Activated B cell treated with CpG ODN at 0.5 μM for 24 hours (primary cell): Measurements from ENCODE around the gene NDUFAF8. TPM values are rescaled to one million over a fixed set of nuclear protein-coding genes. Genes with fewer than 3 reads are reported as not detected.

Source experiments
- ATAC-seq: fragments of 200-7000 bp; cut with Tn5 transposase; one replicate; pipeline ENCODE4 v1.10.0; 2021; ENCODE audit warnings: low read depth, mild to moderate bottlenecking, moderate library complexity
- CTCF ChIA-PET: fragments of 350-600 bp; sonication (Branson Sonifier 250); formaldehyde crosslinking; loops from one replicate; lab custom pipeline; 2021; ENCODE audit warnings: antibody characterized with exemption; lab: Charles Lee
- POLR2A ChIA-PET: fragments of 350-600 bp; sonication (Branson Sonifier 250); formaldehyde crosslinking; loops from one replicate; lab custom pipeline; 2021; ENCODE audit warnings: antibody characterized with exemption; lab: Charles Lee
- DNase-seq: peaks from one replicate; pipeline ENCODE4 v3.0.0; 2022
- H3K27ac Mint-ChIP-seq: one replicate; pipeline ENCODE4 v1.8.0; 2020; ENCODE audit warnings: mixed read lengths
- H3K27me3 Mint-ChIP-seq: one replicate; pipeline ENCODE4 v1.8.0; 2021; ENCODE audit warnings: mixed read lengths
- H3K36me3 Mint-ChIP-seq: one replicate; pipeline ENCODE4 v1.8.0; 2021; ENCODE audit warnings: low read depth, mixed read lengths
- H3K4me1 Mint-ChIP-seq: one replicate; pipeline ENCODE4 v1.8.0; 2021; ENCODE audit warnings: mixed read lengths
- H3K4me3 Mint-ChIP-seq: one replicate; pipeline ENCODE4 v1.8.0; 2020; ENCODE audit warnings: mild to moderate bottlenecking, mixed read lengths
- H3K9me3 Mint-ChIP-seq: one replicate; pipeline ENCODE4 v1.8.0; 2020; ENCODE audit warnings: mixed read lengths
- intact Hi-C: fragments of 100-400 bp; cut with micrococcal nuclease; formaldehyde crosslinking; loops from one replicate; pipeline ENCODE4 v1.15.1; 2024
- total RNA-seq: library from RNA; stranded (reverse); gene quantifications from 2 replicates; pipeline ENCODE4 v1.2.3, GENCODE V29; 2022
- TF ChIP-seq, protein P1 (sequence below): fragments of 200-600 bp; IDR thresholded peaks from one replicate; pipeline ENCODE4 v1.8.0; 2022; ENCODE audit warnings: antibody characterized with exemption, mild to moderate bottlenecking

NDUFAF8 gene
- total RNA-seq, 1 donor from 2014 or later: 55.8 TPM

DNA sequence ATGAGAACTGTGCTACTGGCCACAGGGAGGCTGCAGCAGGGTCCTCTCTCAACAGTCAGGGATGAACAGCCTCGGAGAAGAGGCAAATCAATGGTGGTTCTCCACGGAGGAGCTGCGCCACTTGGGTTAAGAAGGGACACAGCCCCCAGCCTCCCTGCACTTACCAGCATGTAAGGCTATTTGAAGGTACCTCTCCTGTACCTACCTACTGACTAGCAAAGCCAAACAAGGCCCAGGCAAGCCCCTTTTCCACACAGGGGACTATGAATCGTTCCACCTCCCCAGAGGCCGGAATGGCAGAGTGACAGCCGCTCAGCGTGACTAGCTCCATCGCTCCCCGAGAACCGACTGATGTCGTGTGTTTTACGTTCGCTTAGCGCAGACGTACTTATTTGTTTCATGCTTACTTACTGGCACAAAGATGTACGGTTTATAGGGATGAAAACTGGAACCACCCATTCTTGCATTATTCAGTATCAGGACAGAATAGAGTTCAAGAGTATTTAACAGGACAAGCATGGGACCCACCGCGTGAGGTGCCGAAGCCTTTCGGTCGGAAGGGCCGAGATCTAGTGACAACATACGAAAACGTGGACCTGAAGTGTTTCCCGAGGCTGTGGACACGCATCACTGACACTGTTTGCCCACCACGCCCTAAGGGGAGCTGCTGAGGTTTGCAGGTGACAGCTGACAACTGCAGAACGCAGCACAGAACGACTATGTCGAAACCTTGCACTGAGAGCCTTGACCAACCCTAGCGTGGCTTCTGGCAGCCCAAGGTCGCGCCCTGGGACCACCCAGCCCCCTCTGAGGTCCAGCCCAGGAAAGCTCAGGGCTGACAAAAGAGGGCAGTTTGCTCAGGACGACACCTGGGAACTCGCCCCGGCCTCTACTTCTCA, 1.3 kb upstream of the NDUFAF8 start:
- ChIA-PET POLR2A (interaction anchor here (1.8 to 3.5 kb wide), 6 partner anchors 8 to 315 kb away, joined by 10 to 79 read pairs (median 16); partner anchors contain the start of genes ACTG1, CEP131, FAAP100 and SLC38A10), CTCF (interaction anchor here (1.5 kb wide), 1 partner anchor 9 kb away, joined by 4 read pairs; no protein-coding TSS in a partner anchor)
- TF ChIP-seq, protein P1, sequence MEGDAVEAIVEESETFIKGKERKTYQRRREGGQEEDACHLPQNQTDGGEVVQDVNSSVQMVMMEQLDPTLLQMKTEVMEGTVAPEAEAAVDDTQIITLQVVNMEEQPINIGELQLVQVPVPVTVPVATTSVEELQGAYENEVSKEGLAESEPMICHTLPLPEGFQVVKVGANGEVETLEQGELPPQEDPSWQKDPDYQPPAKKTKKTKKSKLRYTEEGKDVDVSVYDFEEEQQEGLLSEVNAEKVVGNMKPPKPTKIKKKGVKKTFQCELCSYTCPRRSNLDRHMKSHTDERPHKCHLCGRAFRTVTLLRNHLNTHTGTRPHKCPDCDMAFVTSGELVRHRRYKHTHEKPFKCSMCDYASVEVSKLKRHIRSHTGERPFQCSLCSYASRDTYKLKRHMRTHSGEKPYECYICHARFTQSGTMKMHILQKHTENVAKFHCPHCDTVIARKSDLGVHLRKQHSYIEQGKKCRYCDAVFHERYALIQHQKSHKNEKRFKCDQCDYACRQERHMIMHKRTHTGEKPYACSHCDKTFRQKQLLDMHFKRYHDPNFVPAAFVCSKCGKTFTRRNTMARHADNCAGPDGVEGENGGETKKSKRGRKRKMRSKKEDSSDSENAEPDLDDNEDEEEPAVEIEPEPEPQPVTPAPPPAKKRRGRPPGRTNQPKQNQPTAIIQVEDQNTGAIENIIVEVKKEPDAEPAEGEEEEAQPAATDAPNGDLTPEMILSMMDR: no peak
- no peaks in the 10 kb centered on the region for H3K27me3 Mint-ChIP-seq
- ATAC-seq (no peak), DNase-seq (no peak)
- intact Hi-C loops: loop anchor here (2.0 to 5.0 kb wide), 2 partner anchors 203 to 976 kb away; partner anchors contain the start of genes BAIAP2 and RNF213
- H3K4me3 Mint-ChIP-seq: peak overlapping the region; percentile 87
- H3K4me1 Mint-ChIP-seq: peaks cover 47% of the 10 kb centered on the region
- H3K9me3 Mint-ChIP-seq: no peaks in the 10 kb centered on the region
- H3K27ac Mint-ChIP-seq: no peak overlapping the region
- H3K36me3 Mint-ChIP-seq: peaks cover 28% of the 10 kb centered on the region

DNA sequence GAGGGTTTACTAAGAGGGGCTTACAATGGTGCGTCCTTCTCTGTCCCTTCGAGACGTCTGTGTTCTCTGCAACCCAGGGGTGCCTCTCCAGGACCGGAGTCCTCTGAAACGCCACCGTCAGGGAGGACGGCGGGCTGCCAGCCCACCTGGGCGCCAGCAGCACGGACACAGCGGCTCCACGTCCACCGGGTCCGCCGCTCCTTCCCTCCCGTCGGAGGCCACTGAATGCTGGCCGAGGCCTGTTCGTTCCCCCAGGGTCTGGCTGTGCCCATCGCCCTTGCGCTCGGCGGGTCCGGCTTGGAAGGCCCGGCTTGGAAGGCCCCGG, 666 bp upstream of the NDUFAF8 start:
- ChIA-PET POLR2A (interaction anchor here (0.6 to 3.5 kb wide), 18 partner anchors 9 to 784 kb away, joined by 3 to 79 read pairs (median 6); partner anchors contain the start of genes ACTG1, ARL16, CEP131 and FAAP100), CTCF (interaction anchor here (0.7 to 1.1 kb wide), 3 partner anchors 10 to 46 kb away, joined by 3 to 4 read pairs (median 3); partner anchors contain the start of gene CEP131)
- Mint-ChIP-seq H3K27ac (no peak overlapping the region), H3K9me3 (no peaks in the 10 kb centered on the region), H3K4me1 (peaks cover 47% of the 10 kb centered on the region), H3K27me3 (no peaks in the 10 kb centered on the region), H3K4me3 (peak overlapping the region; percentile 87), H3K36me3 (peaks cover 24% of the 10 kb centered on the region)
- TF ChIP-seq, protein P1: no peak
- ATAC-seq: no peak
- DNase-seq: no peak
- intact Hi-C loops: loop anchor here (2.0 to 5.0 kb wide), 2 partner anchors 204 to 976 kb away; partner anchors contain the start of genes BAIAP2 and RNF213

DNA sequence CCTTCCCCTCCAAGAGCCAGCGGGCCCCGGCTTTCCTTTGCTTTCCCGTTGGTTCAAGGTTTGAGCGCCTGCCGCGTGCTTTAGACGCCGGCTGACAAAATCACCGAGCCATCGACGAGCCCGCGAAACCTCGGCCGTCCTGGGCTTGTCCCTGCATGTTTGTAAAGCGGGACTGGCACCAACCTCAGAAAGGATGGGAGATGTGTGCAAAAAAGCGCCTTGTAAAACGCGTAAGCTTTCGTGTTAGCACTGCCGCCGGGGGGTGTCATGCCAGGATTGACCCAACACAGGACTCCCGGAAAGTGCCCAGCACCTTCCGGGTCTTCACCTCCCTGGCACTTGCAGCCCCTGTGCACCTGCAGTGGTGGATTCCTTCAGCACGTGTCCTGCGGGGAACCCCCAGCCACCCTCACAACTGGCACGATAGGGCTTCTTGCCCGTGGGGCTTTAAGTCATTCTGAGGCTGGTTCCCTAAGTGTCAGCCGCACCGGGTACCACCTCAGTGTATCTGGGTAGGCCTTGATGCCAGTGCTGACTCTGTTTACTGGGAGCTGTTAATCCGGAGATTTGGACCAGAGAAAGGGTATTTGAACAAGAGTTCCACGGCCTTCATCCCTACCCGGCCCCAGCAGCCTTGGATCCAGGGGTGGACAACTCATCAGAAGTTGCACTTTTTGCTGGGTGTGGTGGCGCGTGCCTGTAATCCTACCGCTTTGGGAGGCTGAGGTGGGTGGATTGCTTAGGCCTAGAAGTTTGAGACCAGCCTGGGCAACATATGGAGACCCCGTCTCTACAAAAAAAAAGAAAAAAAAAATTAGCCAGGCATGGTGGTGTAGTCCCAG, 817 bp downstream of the NDUFAF8 start:
- Mint-ChIP-seq H3K9me3 (no peaks in the 10 kb centered on the region), H3K27ac (peak overlapping the region; percentile 88), H3K36me3 (peaks cover 22% of the 10 kb centered on the region), H3K4me3 (peak overlapping the region; percentile 93), H3K27me3 (no peaks in the 10 kb centered on the region), H3K4me1 (peaks cover 51% of the 10 kb centered on the region)
- ChIA-PET CTCF (interaction anchor here (1.1 to 1.4 kb wide), 4 partner anchors 8 to 98 kb away, joined by 3 to 5 read pairs (median 3); no protein-coding TSS in a partner anchor), POLR2A (interaction anchor here (0.6 to 3.5 kb wide), 17 partner anchors 11 to 785 kb away, joined by 3 to 79 read pairs (median 6); partner anchors contain the start of genes ACTG1, ARL16, CEP131 and FAAP100)
- ATAC-seq (no peak), DNase-seq (peak; percentile 49)
- intact Hi-C loops: loop anchor here (1.0 to 5.0 kb wide), 4 partner anchors 12 to 978 kb away; partner anchors contain the start of genes BAIAP2 and RNF213
- TF ChIP-seq, protein P1: no peak

DNA sequence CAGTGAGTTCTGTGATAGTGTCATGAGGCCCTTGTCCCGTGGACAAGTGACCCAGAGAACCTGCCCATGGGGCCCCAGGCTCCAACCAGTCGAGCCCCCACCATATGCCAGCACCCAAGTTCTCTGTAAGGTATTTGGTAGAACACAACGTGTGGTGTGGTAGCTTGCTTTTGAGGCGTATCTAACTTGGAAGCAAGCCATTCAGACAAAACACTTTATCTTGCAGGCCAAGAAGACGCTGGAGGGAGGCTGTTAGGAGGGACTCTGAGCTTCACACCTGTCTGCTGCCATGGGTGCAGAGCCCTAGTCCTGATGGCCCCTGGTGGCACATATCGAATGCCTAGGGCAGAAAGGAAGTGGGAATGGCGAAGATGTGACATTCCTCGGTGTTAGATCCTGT, 1.6 kb downstream of the NDUFAF8 start:
- peaks cover 54% of the 10 kb centered on the region for H3K4me1 Mint-ChIP-seq
- H3K27ac Mint-ChIP-seq: peak overlapping the region; percentile 24
- ATAC-seq (no peak), DNase-seq (no peak)
- no peaks in the 10 kb centered on the region for H3K27me3 Mint-ChIP-seq
- TF ChIP-seq, protein P1: no peak
- H3K9me3 Mint-ChIP-seq: no peaks in the 10 kb centered on the region
- H3K36me3 Mint-ChIP-seq: peaks cover 22% of the 10 kb centered on the region
- ChIA-PET CTCF (interaction anchor here (1.2 kb wide), 1 partner anchor 99 kb away, joined by 3 read pairs; no protein-coding TSS in a partner anchor), POLR2A (interaction anchor here (0.6 to 3.5 kb wide), 4 partner anchors 17 to 668 kb away, joined by 3 to 79 read pairs (median 6); partner anchors contain the start of genes CEP131 and FAAP100)
- peak overlapping the region; percentile 32 for H3K4me3 Mint-ChIP-seq
- intact Hi-C loops: loop anchor here (1.0 kb wide), 1 partner anchor 217 kb away; no protein-coding TSS in a partner anchor
